PC-3 (cell line): Measurements from ENCODE around the gene PCDHA12. TPM values are rescaled to one million over a fixed set of nuclear protein-coding genes. Genes with fewer than 3 reads are reported as not detected.

Experiments used
- ATAC-seq: fragments of 200-7000 bp; cut with Tn5 transposase; 2 replicates; pipeline ENCODE4 v1.9.1; 2020; ENCODE audit warnings: mild to moderate bottlenecking, moderate library complexity
- BruUV-seq: library from RNA; stranded (reverse); fragments of 400-500 nt; replicated peaks from 2 replicates; lab custom pipeline; 2021; lab: Mats Ljungman, UMichigan
- CTCF ChIA-PET: fragments of 300-600 bp; sonication (Branson Sonifier 250); formaldehyde crosslinking; loops from one replicate; lab custom pipeline; 2022; ENCODE audit warnings: antibody characterized with exemption; lab: Charles Lee
- POLR2A ChIA-PET: fragments of 300-600 bp; sonication (Branson Sonifier 250); formaldehyde crosslinking; loops from one replicate; lab custom pipeline; 2022; ENCODE audit warnings: antibody characterized with exemption; ENCODE audit not compliant: unreplicated experiment; lab: Charles Lee
- DNase-seq: peaks from one replicate; pipeline ENCODE4 v3.0.0-alpha.2; 2015
- H2AFZ ChIP-seq: fragments of 300-600 bp; sonication (generic); 2 replicates; pipeline ENCODE4 v1.6.0; 2016; ENCODE audit warnings: antibody characterized with exemption, low read length
- H3F3A ChIP-seq: fragments of 300-600 bp; sonication (generic); one replicate; pipeline ENCODE4 v1.6.0; 2017; ENCODE audit warnings: antibody characterized with exemption, low read length, control low read depth, mild to moderate bottlenecking; ENCODE audit not compliant: unreplicated experiment
- H3K27ac ChIP-seq: fragments of 300-600 bp; sonication (generic); 2 replicates; pipeline ENCODE4 v1.5.1; 2016; ENCODE audit warnings: mild to moderate bottlenecking, low read length
- H3K27me3 ChIP-seq: fragments of 300-600 bp; sonication (generic); 2 replicates; pipeline ENCODE4 v1.6.1; 2016; ENCODE audit warnings: low read length, mixed read lengths
- H3K36me3 ChIP-seq: fragments of 300-600 bp; sonication (generic); 2 replicates; pipeline ENCODE4 v1.6.1; 2016; ENCODE audit warnings: low read depth, mixed run types, low read length, mixed read lengths
- H3K4me1 ChIP-seq: fragments of 300-600 bp; sonication (generic); 2 replicates; pipeline ENCODE4 v1.5.1; 2016; ENCODE audit warnings: low read length; ENCODE audit not compliant: insufficient read depth
- H3K4me2 ChIP-seq: fragments of 300-600 bp; sonication (generic); 2 replicates; pipeline ENCODE4 v1.6.0; 2016; ENCODE audit warnings: low read length
- H3K4me3 ChIP-seq: fragments of 300-600 bp; sonication (generic); 2 replicates; pipeline ENCODE4 v1.5.1; 2016; ENCODE audit warnings: mild to moderate bottlenecking, low read length, mixed read lengths
- H3K79me2 ChIP-seq: fragments of 300-600 bp; sonication (generic); 2 replicates; pipeline ENCODE4 v1.6.1; 2017; ENCODE audit warnings: low read length, mixed read lengths
- H3K9ac ChIP-seq: fragments of 300-600 bp; sonication (generic); 2 replicates; pipeline ENCODE4 v1.6.0; 2016; ENCODE audit warnings: mild to moderate bottlenecking, low read length
- H3K9me2 ChIP-seq: fragments of 300-600 bp; sonication (generic); replicated peaks from 2 replicates; pipeline ENCODE4 v1.6.1; 2016; ENCODE audit warnings: mixed run types, low read length, mixed read lengths
- H3K9me3 ChIP-seq: fragments of 300-600 bp; sonication (generic); 2 replicates; pipeline ENCODE4 v1.6.1; 2016; ENCODE audit warnings: low read length, mixed read lengths
- H4K20me1 ChIP-seq: fragments of 300-600 bp; sonication (generic); 2 replicates; pipeline ENCODE4 v1.6.1; 2016; ENCODE audit warnings: low read length, mixed read lengths
- EZH2 ChIP-seq: fragments of 300-600 bp; sonication (generic); IDR thresholded peaks from one replicate; pipeline ENCODE4 v1.6.1; 2017; ENCODE audit warnings: antibody characterized with exemption, mild to moderate bottlenecking, low read length; ENCODE audit not compliant: unreplicated experiment
- EZH2phosphoT487 ChIP-seq: fragments of 300-600 bp; sonication (generic); IDR thresholded peaks from 2 replicates; pipeline ENCODE4 v1.6.1; 2018; ENCODE audit warnings: mild to moderate bottlenecking, antibody characterized with exemption, low read length, borderline replicate concordance
- intact Hi-C: fragments of 100-400 bp; cut with micrococcal nuclease; formaldehyde crosslinking; loops from 2 replicates; pipeline ENCODE4 v1.9.0; 2023
- total RNA-seq: library from RNA; depleted of rRNA; stranded (reverse); fragments of >200 nt; gene quantifications from 2 replicates; pipeline ENCODE4 v1.2.3, GENCODE V29; 2014
- TF ChIP-seq, protein P1 (sequence below): fragments of 300-600 bp; sonication (generic); conservative IDR thresholded peaks from 2 replicates; pipeline ENCODE4 v1.5.1; 2017; ENCODE audit warnings: antibody characterized with exemption, low read depth, mild to moderate bottlenecking, low read length

PCDHA12 gene
- total RNA-seq, 1 experiment from 2014 or later: 8.2 TPM

DNA sequence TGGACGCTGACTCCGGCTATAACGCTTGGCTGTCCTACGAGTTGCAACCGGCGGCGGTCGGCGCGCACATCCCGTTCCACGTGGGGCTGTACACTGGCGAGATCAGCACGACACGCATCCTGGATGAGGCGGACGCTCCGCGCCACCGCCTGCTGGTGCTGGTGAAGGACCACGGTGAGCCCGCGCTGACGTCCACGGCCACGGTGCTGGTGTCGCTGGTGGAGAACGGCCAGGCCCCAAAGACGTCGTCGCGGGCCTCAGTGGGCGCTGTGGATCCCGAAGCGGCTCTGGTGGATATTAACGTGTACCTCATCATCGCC lies 2.1 kb downstream of the PCDHA12 start:
- no peak for ATAC-seq
- POLR2A ChIA-PET: no interaction called here

GRCh38 chr5:140881889-140882590 lies 6.9 kb downstream of the PCDHA12 start, which contains the start of gene PCDHA13:
Gene PCDHA13 (plus strand): TSS chr5:140882124. CDS start chr5:140882269, 145 bp downstream.
- Histone ChIP-seq H3K4me2 (peak within 1 kb of the TSS; percentile 80), H3K4me3 (peak within 1 kb of the TSS; percentile 73), H3K27me3 (no peaks in the 10 kb centered on the region), H3K4me1 (peaks cover 8% of the 10 kb centered on the region; the same call in 1 of the 2 replicates), H3K9ac (peak within 1 kb of the TSS; percentile 48), H3K27ac (peak within 1 kb of the TSS; percentile 33; the same call in 1 of the 2 replicates), H3K9me3 (no peaks in the 10 kb centered on the region), H3K79me2 (no peaks in the 10 kb centered on the region), H4K20me1 (no peaks in the 10 kb centered on the region), H3K9me2 (no peaks in the 10 kb centered on the region), H2AFZ (peak within 1 kb of the TSS; percentile 93), H3F3A (no peaks in the 10 kb centered on the region), H3K36me3 (no peaks in the 10 kb centered on the region)
- intact Hi-C loops: loop anchor here (1.0 to 2.0 kb wide), 3 partner anchors 41 to 158 kb away; partner anchors contain the start of genes PCDHA8 and PCDHAC1
- no peak for TF ChIP-seq EZH2
- TF ChIP-seq, protein P1, sequence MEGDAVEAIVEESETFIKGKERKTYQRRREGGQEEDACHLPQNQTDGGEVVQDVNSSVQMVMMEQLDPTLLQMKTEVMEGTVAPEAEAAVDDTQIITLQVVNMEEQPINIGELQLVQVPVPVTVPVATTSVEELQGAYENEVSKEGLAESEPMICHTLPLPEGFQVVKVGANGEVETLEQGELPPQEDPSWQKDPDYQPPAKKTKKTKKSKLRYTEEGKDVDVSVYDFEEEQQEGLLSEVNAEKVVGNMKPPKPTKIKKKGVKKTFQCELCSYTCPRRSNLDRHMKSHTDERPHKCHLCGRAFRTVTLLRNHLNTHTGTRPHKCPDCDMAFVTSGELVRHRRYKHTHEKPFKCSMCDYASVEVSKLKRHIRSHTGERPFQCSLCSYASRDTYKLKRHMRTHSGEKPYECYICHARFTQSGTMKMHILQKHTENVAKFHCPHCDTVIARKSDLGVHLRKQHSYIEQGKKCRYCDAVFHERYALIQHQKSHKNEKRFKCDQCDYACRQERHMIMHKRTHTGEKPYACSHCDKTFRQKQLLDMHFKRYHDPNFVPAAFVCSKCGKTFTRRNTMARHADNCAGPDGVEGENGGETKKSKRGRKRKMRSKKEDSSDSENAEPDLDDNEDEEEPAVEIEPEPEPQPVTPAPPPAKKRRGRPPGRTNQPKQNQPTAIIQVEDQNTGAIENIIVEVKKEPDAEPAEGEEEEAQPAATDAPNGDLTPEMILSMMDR: peak; percentile 76
- BruUV-seq: TSS peak; percentile 51
- ATAC-seq (peak; percentile 78), DNase-seq (peak; percentile 80)
- ChIA-PET POLR2A (no interaction called here), CTCF (interaction anchor here (1.1 to 1.7 kb wide), 2 partner anchors 44 to 158 kb away, joined by 3 to 7 read pairs; partner anchors contain the start of gene PCDHAC1)

More for the DNA sequence above, 2.1 kb downstream of the PCDHA12 start:
- no peak for DNase-seq
- Histone ChIP-seq H3K27me3 (no peaks in the 10 kb centered on the region), H3F3A (no peaks in the 10 kb centered on the region), H3K9ac (no peak overlapping the region), H3K9me2 (no peaks in the 10 kb centered on the region), H3K4me1 (peaks cover 23% of the 10 kb centered on the region), H3K79me2 (peaks cover 9% of the 10 kb centered on the region; the same call in 1 of the 2 replicates), H3K9me3 (no peaks in the 10 kb centered on the region), H3K4me2 (no peak overlapping the region), H4K20me1 (no peaks in the 10 kb centered on the region), H3K4me3 (no peak overlapping the region), H3K27ac (no peak overlapping the region), H3K36me3 (no peaks in the 10 kb centered on the region), H2AFZ (no peak overlapping the region)
- no TSS peak for BruUV-seq
- CTCF ChIA-PET: no interaction called here
- TF ChIP-seq EZH2 (no peak), EZH2phosphoT487 (no peak)
- TF ChIP-seq, protein P1: no peak
- intact Hi-C loops: no loop called here

DNA sequence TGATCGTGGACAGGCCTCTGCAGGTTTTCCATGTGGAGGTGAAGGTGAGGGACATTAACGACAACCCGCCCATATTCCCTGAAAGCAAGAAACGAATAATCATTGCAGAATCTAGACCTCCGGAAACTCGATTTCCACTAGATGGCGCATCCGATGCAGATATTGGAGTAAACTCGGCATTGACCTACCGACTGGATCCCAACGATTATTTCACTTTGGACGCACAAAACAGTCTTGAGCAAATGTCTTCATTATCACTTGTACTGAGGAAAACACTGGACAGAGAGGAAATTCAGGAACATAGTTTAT lies 7.4 kb downstream of the PCDHA12 start:
- ATAC-seq: peak; percentile 74
- Histone ChIP-seq H3K36me3 (no peaks in the 10 kb centered on the region), H3K4me1 (peaks cover 8% of the 10 kb centered on the region; the same call in 1 of the 2 replicates), H3K9ac (peak overlapping the region; percentile 48), H3K79me2 (no peaks in the 10 kb centered on the region), H3K4me3 (peak overlapping the region; percentile 73), H3F3A (no peaks in the 10 kb centered on the region), H4K20me1 (no peaks in the 10 kb centered on the region), H3K27me3 (no peaks in the 10 kb centered on the region), H3K9me3 (no peaks in the 10 kb centered on the region), H3K27ac (0 out of 2 replicates have a peak overlapping the region, but pooled peaks have one; percentile 33), H3K4me2 (peak overlapping the region; percentile 80), H2AFZ (peak overlapping the region; percentile 93), H3K9me2 (no peaks in the 10 kb centered on the region)
- BruUV-seq: no TSS peak
- ChIA-PET POLR2A (no interaction called here), CTCF (interaction anchor here (1.1 to 1.7 kb wide), 2 partner anchors 44 to 158 kb away, joined by 3 to 7 read pairs; partner anchors contain the start of gene PCDHAC1)
- DNase-seq: peak; percentile 81
- intact Hi-C loops: loop anchor here (1.0 to 2.0 kb wide), 3 partner anchors 42 to 158 kb away; partner anchors contain the start of genes PCDHA8 and PCDHAC1
- TF ChIP-seq, protein P1: peak; percentile 59
- TF ChIP-seq EZH2phosphoT487: no peak
